Nephron (organoid): ENCODE data around the gene FREM2.

ENCODE experiments used
- H3K27ac Mint-ChIP-seq, 3 experiments: 2 replicates each; pipeline ENCODE4 v1.8.0; 2020; ENCODE audit warnings: mixed read lengths in 3 of 3, mild to moderate bottlenecking in 2 of 3, moderate library complexity in 1 of 3
- H3K27me3 Mint-ChIP-seq: 2 replicates; pipeline ENCODE4 v1.8.0; 2021; ENCODE audit warnings: low read depth, mild to moderate bottlenecking, moderate library complexity, mixed read lengths
- H3K36me3 Mint-ChIP-seq: 2 replicates; pipeline ENCODE4 v1.8.0; 2020; ENCODE audit warnings: low read depth, mixed read lengths
- H3K4me1 Mint-ChIP-seq: 2 replicates; pipeline ENCODE4 v1.8.0; 2020; ENCODE audit warnings: mixed read lengths
- H3K4me3 Mint-ChIP-seq, 3 experiments: 2 replicates each; pipeline ENCODE4 v1.8.0; 2020; ENCODE audit warnings: mild to moderate bottlenecking in 3 of 3, mixed read lengths in 3 of 3, moderate library complexity in 2 of 3
- H3K9me3 Mint-ChIP-seq: 2 replicates; pipeline ENCODE4 v1.8.0; 2020; ENCODE audit warnings: mixed read lengths
- CTCF ChIP-seq, 3 experiments: fragments of 200-600 bp; sonication (generic); IDR thresholded peaks; one replicate each; pipeline ENCODE4 v1.5.0; 2021; ENCODE audit warnings: antibody characterized with exemption in 3 of 3; ENCODE audit not compliant: unreplicated experiment in 3 of 3

Gene FREM2

GRCh38 chr13:38684714-38685113 lies 2.2 kb upstream of the FREM2 start:
- no peak overlapping the region for H3K4me3 Mint-ChIP-seq
- TF ChIP-seq CTCF (IDR thresholded peaks at IDR 0.05; ENCODE audit: unreplicated experiment in 3 of 3) = no peak
- peaks cover 10% of the 10 kb centered on the region for H3K4me1 Mint-ChIP-seq
- H3K36me3 Mint-ChIP-seq = peaks cover 6% of the 10 kb centered on the region
- no peaks in the 10 kb centered on the region for H3K9me3 Mint-ChIP-seq
- peaks cover 11% of the 10 kb centered on the region for H3K27me3 Mint-ChIP-seq
- H3K27ac Mint-ChIP-seq = no peak overlapping the region

- no peaks in the 10 kb centered on the region for H3K9me3 Mint-ChIP-seq
- H3K27ac Mint-ChIP-seq = peak overlapping the region; percentile 26 to 84 (median 38)
Measured at GRCh38 chr13:38685431-38685830, 1.4 kb upstream of the FREM2 start.

GRCh38 chr13:38685974-38686576 lies 802 bp upstream of the FREM2 start:
- peak; percentile 51 to 60 (median 53) for TF ChIP-seq CTCF (IDR thresholded peaks at IDR 0.05; ENCODE audit: unreplicated experiment in 3 of 3)
- Mint-ChIP-seq H3K27ac (peak overlapping the region; percentile 26 to 84 (median 38)), H3K9me3 (peaks cover 5% of the 10 kb centered on the region), H3K36me3 (peaks cover 20% of the 10 kb centered on the region), H3K4me3 (peak overlapping the region; percentile 87 to 98 (median 93)), H3K27me3 (peaks cover 11% of the 10 kb centered on the region), H3K4me1 (peaks cover 15% of the 10 kb centered on the region)

More at GRCh38 chr13:38685431-38685830, 1.4 kb upstream of the FREM2 start:
- Mint-ChIP-seq H3K4me3 (peak overlapping the region; percentile 87 to 98 (median 93)), H3K4me1 (peaks cover 10% of the 10 kb centered on the region), H3K36me3 (peaks cover 13% of the 10 kb centered on the region), H3K27me3 (peaks cover 11% of the 10 kb centered on the region)
- TF ChIP-seq CTCF (IDR thresholded peaks at IDR 0.05; ENCODE audit: unreplicated experiment in 3 of 3) = no peak

- TF ChIP-seq CTCF (IDR thresholded peaks at IDR 0.05; ENCODE audit: unreplicated experiment in 3 of 3) = no peak
- H3K27me3 Mint-ChIP-seq = peaks cover 16% of the 10 kb centered on the region
Measured at GRCh38 chr13:38687246-38688229, 661 bp downstream of the FREM2 start.

GRCh38 chr13:38688674-38689073 lies 1.8 kb downstream of the FREM2 start:
- H3K9me3 Mint-ChIP-seq = peaks cover 5% of the 10 kb centered on the region
- no peak overlapping the region for H3K27ac Mint-ChIP-seq
- no peak for TF ChIP-seq CTCF (IDR thresholded peaks at IDR 0.05; ENCODE audit: unreplicated experiment in 3 of 3)
- peaks cover 16% of the 10 kb centered on the region for H3K27me3 Mint-ChIP-seq
- peaks cover 39% of the 10 kb centered on the region for H3K36me3 Mint-ChIP-seq
- H3K4me1 Mint-ChIP-seq = peaks cover 23% of the 10 kb centered on the region
- peak overlapping the region; percentile 87 to 98 (median 93) for H3K4me3 Mint-ChIP-seq

More at GRCh38 chr13:38687246-38688229, 661 bp downstream of the FREM2 start:
- peaks cover 34% of the 10 kb centered on the region for H3K36me3 Mint-ChIP-seq
- H3K4me1 Mint-ChIP-seq = peaks cover 15% of the 10 kb centered on the region
- H3K4me3 Mint-ChIP-seq = peak overlapping the region; percentile 87 to 98 (median 93)
- peak overlapping the region in 1 of 3 experiments; percentile 84 for H3K27ac Mint-ChIP-seq
- H3K9me3 Mint-ChIP-seq = peaks cover 5% of the 10 kb centered on the region
